HG02870 (cell line): Measurements from ENCODE around the gene ACOT7.
"Not testable (repeated sequence)": the region's sequence is repeated elsewhere in the genome, so short reads cannot be mapped to it uniquely, and the experiment has no call there.

Experiments
- ATAC-seq: cut with Tn5 transposase; IDR thresholded peaks from one replicate; pipeline ENCODE4 v1.9.1; 2021; ENCODE audit warnings: mild to moderate bottlenecking, moderate library complexity; ENCODE audit not compliant: unreplicated experiment

Gene ACOT7

DNA sequence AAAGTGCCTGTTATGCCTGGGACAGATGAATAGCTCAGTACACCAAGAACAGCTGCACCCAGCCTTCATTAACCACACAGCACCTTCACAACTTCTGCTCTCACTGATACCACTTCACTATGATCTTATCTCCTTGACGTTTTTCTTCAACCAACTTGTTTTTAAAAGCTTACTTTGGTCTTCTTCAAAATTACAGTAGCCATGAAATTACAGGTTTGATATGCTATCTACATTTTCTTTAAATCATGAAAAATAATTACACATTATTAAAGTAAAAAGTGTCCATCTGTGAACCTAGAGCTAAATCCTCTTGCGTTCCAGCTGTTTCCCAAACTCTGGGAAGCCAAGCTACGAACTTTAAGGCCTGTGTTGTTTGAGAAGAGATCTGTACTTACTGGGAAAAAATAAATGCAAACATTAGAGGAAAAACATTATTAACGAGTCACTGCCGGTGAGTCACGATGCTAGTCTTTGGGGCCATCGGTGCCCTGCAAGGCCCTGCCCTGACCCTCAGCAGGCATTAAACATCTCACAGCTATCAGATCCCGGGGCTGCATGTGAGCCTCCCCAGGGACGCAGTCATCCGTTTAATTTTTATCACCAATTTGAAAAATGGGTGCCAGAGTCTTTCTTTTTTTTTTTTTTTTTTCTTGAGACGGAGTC is 76.3 kb downstream of the ACOT7 start:
- no peak for ATAC-seq

DNA sequence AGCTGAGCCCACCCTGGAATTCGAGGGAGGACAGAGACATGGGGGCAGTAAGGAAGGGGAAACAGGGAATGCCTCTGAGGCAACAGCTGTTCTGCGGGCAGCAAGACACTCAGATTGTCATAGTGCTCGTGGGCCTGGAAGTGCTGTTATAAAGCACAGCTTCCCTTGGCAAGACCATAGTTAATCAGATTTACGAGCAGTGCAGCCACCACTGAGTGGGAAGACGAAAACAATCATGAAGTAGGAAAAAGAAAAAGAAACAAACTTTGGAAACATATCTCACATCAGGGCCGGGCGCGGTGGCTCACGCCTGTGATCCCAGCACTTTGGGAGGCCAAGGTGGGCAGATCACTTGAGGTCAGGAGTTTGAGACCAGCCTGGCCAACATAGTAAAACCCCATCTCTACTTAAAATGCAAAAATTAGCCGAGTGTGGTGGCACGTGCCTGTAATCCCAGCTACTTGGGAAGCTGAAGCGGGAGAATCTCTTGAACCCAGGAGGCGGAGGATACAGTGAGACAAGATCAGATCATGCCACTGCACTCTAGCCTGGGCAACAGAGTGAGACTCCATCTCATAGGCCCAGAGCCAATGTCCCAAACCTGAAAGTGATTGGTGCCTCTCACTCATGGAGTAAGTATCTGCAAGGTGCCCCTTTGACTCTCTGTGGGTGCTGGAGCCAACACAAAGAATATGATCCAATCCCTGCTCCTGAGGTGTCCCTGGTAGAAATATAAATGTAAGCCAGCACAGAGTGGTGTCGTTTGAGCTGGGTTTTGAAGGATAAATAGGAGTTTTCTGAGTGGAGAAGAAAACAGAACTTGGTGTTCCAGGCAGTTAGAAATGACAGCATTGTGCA is 77.1 kb downstream of the ACOT7 start:
- ATAC-seq, result no peak

DNA sequence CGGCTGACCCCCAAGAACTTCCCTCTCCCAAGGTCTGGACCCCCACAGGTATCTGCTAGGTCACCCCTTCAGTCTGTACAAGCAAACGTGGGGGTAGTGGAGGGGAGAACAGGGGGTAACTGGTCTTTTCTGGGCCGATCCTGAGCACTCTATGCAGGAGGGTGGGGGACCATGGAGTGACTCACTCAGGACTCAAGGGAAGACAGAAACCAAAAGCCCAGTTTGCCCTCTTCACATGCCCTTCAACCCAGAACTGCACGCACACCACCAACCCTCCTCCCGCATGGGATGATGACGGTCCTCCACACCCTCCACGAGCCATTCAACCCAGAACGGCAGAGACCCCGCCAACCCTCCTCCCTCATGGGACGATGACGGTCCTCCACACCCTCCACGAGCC is 79.1 kb downstream of the ACOT7 start:
- ATAC-seq, result no peak

DNA sequence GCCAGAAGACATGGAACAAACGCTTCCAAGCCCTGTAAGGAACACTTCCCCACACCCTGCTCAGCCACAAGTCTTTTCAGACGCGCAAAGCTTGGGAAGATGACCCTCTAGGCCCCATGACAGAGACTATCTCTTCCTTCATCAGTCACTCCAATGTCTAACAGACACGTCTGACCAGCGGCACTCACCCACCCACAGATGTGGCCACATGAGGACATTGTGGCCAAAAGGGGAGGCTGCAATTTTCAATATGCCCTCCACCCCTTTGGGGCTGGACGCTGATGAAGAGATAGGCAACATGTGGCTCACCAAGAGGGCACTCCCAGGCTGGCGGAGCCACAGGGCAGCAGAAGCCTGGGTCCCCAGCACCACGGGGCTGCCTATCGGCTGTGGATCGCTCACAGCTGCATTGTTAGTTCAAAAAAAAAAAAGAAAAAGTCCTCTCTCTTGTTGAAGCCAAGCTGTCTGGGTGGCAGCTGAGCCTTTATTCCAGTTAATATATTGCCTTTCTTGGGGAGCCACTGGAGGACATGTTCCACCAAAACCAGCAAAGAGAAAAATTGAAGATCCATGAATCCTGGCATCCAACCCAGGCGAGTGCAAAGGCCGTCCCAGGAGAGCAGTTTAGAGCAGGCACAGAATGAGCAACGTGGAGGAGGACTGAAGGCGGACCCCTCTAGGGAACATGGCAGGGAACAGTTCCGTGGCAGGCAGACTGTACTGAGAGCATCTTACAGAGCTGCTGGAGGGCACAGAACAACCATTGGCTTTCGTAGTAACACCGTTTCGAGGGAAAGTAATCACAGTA is 80.0 kb downstream of the ACOT7 start:
- ATAC-seq, result no peak

DNA sequence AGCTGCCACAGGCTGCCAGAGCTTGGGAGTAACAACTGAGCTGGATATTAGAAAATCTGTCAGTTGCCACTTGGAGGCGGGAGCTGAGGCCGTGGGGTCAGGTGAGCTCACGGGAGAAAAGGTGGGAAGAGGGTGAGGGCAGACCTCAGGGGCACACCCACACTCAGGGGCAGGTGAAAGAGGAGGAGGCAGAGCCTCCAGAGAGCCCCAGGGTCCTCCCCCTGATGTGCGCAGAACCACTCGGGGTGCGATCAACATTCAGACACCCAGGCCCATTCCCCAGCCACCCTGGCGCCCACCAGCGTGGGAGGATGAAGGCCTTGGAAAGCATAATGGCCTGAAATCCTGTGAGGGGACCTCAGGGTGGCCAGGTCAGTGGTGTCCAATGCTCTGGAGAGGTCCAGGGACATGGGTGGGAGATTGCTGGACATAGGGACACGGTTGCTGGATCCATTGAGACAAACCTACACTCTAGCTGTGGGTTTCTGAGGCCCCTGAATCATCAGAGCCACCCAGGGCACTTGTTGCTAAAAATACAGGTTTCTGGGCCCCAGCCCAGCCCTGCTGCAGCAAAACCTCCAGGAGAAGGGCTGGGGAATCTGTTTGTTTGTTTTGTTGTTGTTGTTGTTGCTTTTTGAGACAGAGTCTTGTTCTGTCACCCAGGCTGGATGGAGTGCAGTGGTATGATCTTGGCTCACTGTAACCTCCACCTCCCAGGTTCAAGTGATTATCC is 83.3 kb downstream of the ACOT7 start:
- ATAC-seq, result no peak

DNA sequence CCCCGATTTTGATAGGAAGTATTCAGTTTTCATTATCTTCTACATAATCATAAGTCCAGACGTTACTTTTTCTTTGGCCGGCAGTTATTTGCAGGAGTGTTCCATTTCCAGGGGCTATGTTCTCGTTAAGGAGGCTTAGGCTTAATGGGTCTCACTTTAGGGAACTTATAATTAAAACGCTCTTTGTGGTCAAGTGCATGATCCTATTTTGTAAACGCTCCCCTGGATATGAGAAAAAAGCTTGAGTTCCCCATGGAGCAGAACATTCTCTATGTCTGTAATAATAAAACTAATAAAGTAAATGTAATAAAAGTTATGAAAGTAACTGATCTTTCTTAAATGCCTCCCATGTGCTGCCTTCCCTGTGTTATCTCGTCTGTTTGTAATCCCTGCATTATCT is 84.0 kb downstream of the ACOT7 start:
- no peak for ATAC-seq

DNA sequence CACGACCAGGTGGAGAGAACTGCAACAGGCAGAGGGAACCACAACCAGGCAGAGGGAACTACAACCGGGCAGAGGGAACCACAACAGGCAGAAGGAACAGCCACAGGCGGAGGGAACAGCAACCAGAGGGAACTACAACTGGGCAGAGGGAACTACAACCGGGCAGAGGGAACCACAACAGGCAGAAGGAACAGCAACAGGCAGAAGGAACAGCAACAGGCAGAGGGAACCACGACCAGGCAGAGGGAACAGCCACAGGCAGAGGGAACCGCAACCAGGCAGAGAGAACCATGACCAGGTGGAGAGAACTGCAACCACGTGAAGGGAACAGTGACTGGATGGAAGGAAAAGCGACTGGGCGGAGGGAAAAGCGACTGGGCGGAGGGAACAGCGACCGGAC is 85.1 kb downstream of the ACOT7 start:
- ATAC-seq, result no peak

DNA sequence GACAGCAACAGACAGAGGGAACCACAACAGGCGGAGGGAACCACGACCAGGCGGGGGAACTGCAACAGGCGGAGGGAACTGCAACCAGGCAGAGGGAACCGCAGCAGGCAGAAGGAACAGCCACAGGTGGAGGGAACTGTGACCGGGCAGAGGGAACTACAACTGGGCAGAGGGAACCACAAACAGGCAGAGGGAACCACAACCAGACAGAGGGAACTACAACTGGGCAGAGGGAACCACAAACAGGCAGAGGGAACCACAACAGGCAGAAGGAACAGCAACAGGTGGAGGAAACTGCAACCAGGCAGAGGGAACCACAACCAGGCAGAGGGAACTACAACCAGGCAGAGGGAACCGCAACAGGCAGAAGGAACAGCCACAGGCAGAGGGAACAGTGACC is 85.9 kb downstream of the ACOT7 start:
- not testable (repeated sequence) for ATAC-seq

DNA sequence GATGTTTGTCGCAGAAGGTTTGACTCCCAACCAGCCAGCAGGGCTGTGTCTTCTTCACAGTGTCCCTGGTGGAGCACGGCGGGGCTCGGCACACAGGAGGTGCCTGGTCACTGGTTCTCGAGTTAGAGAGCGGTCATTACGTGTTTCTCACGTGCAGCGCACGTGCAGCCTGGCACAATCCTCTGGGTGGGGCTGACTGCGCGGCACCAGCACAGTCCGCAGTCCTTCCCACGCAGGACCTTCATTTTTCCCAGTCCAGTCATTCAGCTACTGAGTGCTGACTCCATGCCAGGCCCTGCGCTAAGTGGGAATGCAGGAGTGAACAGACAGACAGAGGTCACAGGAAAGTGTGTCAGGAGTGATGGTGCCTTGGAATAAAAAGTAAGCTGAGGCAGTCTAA is 86.5 kb downstream of the ACOT7 start:
- ATAC-seq, result no peak

DNA sequence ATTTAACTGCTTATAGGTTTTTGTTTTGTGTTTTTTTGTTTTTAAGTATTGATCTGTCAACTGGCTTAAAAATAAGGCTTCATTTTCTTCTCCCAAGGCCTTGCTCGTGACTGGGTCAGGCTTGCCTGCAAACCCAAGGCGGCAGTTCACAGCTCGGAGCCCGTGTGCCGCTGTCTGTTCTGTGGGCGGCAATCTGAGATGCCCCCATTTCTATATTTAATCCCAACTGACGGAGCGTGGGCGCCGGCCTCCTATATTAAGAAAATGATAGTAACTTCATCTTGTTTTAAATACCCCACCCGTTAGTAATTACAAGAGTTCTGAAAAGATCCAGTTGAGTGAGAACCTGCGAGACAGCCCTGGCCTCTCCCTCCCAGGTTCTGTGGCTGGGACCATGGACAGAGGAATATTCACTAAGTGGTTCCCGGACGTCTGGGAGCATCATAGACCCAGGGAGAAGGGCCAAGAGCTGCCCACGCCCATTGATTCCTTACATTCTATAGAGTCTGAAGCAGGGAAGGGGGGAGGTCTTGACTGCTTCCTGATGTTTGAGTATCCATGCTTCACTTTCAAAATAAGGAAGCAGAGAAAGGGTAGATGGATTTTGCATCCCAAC is 90.1 kb downstream of the ACOT7 start:
- ATAC-seq, result no peak

DNA sequence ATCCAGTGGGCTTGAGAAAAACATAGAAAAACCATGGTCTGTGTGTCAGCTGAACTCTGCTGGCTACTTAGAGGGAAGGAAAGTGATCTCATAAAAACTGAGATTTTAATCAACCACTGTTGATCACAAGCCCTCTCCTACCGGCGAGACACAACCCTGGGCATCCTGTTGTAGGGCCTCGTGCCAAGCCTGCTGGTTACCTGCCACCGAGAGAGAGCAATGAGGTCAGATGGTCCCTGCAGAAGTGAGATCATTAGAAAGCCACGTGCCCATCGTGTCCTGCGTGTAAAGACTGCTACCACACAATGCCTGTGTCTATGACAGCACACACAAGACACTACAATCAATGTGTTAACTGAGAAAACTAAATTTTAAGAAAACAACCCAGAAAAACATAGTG is 91.0 kb downstream of the ACOT7 start:
- no peak for ATAC-seq

DNA sequence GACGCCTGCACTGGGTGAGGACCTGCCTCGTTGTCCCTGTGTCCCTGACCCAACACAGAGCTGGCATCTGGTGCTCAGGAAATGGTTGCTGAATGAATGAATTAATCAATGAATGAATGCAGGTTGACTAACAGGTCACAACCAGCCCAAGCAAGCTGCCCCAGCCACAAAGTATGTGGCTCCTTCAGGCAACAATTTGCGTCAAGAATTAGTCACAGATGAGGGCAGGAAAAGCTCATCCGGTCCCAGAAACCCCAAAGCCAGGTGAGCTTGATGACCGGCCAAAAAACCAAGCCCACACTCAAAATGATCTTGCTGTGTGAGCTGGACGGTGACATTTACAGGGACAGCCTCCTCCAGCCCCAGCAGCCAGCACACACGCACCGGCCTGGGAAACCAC is 92.0 kb downstream of the ACOT7 start:
- no peak for ATAC-seq

DNA sequence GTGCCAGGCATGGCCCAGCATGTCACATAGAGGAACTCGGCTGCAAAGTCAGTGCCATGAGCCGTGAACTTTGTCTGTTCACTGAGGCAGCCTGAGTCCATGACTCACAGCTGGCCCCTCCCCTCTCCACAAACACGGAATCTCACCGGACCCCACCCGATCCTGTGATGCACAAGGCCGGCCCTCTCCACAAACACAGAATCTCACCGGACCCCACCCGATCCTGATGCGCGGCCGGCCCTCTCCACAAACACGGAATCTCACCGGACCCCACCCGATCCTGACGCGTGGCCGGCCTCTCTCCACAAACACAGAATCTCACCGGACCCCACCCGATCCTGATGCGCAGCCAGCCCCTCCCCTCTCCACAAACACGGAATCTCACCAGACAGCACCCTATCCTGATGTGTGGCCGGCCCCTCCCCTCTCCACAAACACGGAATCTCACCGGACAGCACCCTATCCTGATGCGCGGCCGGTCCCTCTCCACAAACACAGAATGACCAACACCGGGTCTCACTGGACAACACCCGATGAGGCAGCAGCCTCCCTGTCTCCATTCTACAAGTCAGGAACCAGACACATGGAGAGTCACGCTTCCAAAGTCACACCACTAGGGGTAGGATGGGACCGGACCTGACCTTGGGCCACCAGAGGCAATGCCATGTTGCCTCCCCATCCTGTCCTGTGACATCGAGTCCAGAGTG is 93.1 kb downstream of the ACOT7 start:
- no peak for ATAC-seq

DNA sequence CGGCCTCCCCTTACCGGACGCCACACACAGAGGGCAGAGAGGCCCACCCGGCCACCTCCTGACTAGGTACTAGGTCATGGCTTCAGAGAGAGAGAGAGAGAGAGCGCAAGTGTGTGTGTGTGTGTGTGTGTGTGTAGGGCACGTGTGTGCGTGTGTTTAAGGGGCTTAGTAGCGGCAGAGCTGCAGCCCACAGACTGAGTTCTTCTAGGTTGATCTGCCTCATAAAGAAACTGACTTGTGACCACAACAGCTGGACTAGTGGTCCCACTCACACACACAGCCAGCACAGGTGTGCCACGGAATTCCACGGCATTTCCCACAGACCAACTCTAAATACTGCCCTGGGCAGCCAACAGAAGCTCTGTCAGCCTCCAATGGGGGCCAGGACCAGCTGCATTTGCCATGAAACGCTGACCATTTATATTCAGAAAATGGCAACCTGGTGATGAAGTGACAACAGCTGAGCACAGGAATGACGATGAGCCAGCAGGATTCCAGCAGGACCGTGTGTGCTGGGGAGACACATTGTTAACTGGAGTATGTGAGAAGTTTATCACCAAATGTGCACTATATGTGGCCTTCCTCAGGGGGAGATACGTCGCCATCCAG is 93.9 kb downstream of the ACOT7 start:
- ATAC-seq, result no peak

DNA sequence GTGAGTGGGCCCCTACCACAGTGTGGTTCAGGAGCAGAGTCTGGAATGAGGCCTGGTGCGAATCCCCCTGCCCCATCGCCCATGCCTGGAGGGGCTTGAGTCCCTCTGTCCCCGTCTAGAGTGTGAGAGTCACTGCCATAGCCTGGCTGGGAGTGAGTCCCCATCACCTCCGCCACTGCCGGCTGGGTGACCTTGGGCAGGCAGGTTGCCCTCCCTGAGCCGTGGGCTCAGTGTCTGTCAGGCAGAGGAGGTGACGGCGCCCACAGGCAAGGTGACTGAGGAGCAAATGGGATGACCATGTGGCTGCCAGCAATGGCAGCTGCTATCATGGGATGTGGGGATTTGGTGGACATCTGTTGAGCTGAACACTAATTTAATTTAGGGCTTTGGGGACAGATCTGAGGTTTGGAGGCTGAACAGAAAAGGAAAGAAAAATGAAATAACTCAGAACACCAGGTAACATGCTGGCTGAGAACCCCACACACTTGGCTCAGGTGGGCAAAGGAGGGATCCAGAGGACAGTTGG is 94.6 kb downstream of the ACOT7 start:
- no peak for ATAC-seq

DNA sequence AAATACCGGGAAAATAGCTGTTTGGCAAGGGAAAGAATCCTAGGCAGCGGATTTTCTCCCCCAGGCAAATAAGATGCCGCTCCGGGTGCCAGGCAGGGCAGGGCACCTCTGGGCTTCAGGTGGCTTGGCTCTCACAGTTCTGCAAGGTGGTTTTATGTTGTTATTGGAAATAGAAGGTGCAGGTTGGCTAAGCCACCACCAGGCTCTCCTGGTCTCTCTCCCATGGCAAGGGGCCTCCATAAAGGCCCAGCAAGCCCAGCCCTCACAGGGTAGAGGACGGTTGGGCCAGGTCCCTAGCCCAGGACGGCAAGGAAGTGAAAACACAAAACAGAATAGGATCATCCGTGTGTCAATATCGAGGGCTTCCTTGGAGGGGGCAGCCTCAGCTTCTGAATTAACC is 95.0 kb downstream of the ACOT7 start:
- no peak for ATAC-seq

DNA sequence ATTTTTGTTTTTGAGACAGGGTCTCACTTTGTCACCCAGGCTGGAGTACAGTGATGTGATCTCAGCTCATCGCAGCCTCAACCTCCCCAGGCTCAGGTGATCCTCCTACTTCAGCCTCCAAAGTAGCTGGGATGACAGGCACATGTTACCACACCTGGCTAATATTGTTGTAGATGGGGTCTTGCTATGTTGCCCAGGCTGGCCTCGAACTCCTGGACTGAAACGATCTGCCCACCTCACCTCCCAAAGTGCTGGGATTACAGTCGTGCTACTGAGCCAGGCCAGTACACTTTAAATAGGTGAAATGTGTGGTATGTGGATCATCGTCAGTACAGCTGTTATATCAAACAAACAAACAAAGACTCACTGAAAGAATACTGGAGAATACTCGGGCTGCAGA is 97.7 kb downstream of the ACOT7 start:
- ATAC-seq, result no peak

DNA sequence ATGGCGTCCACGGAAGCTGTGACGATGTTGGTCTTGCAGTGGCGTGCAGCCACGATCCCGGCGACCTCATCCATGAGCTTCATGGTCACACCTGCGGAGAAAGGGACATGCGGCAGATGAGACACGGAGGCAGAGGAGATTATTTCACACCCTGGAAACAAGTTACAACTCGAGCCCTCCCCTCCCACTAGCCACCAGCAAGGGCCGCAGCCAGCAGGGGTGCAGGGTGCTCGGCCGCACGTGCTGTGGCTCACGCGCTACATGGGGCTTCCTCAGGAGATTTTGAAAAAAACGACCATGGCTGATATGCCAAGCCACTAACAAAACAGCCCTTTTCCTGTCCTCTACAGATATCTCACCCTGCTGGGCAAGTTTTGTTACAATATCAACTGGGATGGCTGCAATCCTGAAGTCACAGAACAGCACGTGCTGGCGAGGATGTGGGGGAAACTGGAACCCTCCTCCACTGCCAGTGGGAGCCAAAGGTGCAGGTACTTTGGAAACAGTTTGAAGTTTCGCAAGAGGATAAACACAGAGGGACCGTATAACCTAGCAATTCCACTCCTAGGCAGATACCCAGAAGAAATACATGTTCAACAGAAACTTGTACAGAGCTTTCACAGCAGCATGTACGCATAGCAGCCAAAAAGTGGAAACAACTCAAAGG is 98.5 kb downstream of the ACOT7 start:
- no peak for ATAC-seq
